HL-60 (cell line): ENCODE measurements around the gene TNFRSF21.

Experiments used
- DNase-seq, 2 experiments: peaks; one replicate each; pipeline ENCODE4 v3.0.0-alpha.2; 2010 to 2020; ENCODE audit warnings: low read depth in 1 of 2, low spot score in 1 of 2
- H3K27ac ChIP-seq: fragments of 250-450 bp; sonication (Bioruptor Pico); replicated peaks from 2 replicates; pipeline ENCODE4 v1.5.1; 2020; ENCODE audit warnings: mild to moderate bottlenecking, moderate library complexity
- H3K27me3 ChIP-seq: fragments of 250-450 bp; sonication (Bioruptor Pico); 2 replicates; pipeline ENCODE4 v1.5.1; 2021; ENCODE audit warnings: mild to moderate bottlenecking, moderate library complexity; ENCODE audit not compliant: insufficient read depth, poor library complexity, severe bottlenecking
- H3K4me3 ChIP-seq: replicated peaks from 2 replicates; pipeline ENCODE4 v1.5.1; 2011; ENCODE audit warnings: mild to moderate bottlenecking, control low read depth, low read length; ENCODE audit not compliant: insufficient read depth
- GABPA ChIP-seq: IDR thresholded peaks from 2 replicates; pipeline ENCODE4 v1.6.1; 2012; ENCODE audit warnings: low read depth
- POLR2AphosphoS5 ChIP-seq: IDR thresholded peaks from 2 replicates; pipeline ENCODE4 v1.6.1; 2012; ENCODE audit warnings: low read depth
- SPI1 ChIP-seq: IDR thresholded peaks from 2 replicates; pipeline ENCODE4 v1.6.1; 2012; ENCODE audit warnings: low read depth, mild to moderate bottlenecking, borderline replicate concordance
- TF ChIP-seq, protein P1 (sequence below): IDR thresholded peaks from one replicate; pipeline ENCODE4 v1.5.1; 2011; ENCODE audit warnings: low read length, control low read depth, inconsistent platforms; ENCODE audit not compliant: insufficient read depth
- TF ChIP-seq, protein P2 (sequence below): IDR thresholded peaks from 2 replicates; pipeline ENCODE4 v1.6.1; 2012; ENCODE audit warnings: low read depth; ENCODE audit not compliant: insufficient replicate concordance

Gene TNFRSF21

DNA sequence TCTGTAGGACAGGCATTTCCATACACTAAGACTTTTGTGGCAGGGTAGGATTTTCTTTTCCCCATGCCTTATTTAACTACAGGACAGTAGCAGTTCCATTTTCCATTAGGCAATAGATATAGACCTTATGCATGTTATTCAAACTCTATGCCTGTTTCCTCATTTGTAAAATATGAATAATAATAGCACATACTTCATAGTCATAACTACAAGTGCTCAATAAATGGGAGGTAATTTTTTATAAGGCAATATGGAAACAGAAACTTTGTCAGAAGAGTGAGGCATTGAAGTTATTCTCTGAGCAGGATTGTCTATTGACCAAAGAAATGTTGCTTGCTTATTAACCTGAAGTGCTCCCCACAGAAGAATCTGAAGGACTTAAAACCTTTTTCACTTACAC lies 41.9 kb upstream of the TNFRSF21 start:
- no peak for TF ChIP-seq POLR2AphosphoS5
- TF ChIP-seq SPI1, result no peak
- TF ChIP-seq GABPA, result no peak
- TF ChIP-seq, protein P1, sequence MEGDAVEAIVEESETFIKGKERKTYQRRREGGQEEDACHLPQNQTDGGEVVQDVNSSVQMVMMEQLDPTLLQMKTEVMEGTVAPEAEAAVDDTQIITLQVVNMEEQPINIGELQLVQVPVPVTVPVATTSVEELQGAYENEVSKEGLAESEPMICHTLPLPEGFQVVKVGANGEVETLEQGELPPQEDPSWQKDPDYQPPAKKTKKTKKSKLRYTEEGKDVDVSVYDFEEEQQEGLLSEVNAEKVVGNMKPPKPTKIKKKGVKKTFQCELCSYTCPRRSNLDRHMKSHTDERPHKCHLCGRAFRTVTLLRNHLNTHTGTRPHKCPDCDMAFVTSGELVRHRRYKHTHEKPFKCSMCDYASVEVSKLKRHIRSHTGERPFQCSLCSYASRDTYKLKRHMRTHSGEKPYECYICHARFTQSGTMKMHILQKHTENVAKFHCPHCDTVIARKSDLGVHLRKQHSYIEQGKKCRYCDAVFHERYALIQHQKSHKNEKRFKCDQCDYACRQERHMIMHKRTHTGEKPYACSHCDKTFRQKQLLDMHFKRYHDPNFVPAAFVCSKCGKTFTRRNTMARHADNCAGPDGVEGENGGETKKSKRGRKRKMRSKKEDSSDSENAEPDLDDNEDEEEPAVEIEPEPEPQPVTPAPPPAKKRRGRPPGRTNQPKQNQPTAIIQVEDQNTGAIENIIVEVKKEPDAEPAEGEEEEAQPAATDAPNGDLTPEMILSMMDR, result no peak
- TF ChIP-seq, protein P2, sequence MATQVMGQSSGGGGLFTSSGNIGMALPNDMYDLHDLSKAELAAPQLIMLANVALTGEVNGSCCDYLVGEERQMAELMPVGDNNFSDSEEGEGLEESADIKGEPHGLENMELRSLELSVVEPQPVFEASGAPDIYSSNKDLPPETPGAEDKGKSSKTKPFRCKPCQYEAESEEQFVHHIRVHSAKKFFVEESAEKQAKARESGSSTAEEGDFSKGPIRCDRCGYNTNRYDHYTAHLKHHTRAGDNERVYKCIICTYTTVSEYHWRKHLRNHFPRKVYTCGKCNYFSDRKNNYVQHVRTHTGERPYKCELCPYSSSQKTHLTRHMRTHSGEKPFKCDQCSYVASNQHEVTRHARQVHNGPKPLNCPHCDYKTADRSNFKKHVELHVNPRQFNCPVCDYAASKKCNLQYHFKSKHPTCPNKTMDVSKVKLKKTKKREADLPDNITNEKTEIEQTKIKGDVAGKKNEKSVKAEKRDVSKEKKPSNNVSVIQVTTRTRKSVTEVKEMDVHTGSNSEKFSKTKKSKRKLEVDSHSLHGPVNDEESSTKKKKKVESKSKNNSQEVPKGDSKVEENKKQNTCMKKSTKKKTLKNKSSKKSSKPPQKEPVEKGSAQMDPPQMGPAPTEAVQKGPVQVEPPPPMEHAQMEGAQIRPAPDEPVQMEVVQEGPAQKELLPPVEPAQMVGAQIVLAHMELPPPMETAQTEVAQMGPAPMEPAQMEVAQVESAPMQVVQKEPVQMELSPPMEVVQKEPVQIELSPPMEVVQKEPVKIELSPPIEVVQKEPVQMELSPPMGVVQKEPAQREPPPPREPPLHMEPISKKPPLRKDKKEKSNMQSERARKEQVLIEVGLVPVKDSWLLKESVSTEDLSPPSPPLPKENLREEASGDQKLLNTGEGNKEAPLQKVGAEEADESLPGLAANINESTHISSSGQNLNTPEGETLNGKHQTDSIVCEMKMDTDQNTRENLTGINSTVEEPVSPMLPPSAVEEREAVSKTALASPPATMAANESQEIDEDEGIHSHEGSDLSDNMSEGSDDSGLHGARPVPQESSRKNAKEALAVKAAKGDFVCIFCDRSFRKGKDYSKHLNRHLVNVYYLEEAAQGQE, result no peak
- Histone ChIP-seq H3K4me3 (no peak overlapping the region), H3K27me3 (no peaks in the 10 kb centered on the region), H3K27ac (no peak overlapping the region)
- no peak for DNase-seq

DNA sequence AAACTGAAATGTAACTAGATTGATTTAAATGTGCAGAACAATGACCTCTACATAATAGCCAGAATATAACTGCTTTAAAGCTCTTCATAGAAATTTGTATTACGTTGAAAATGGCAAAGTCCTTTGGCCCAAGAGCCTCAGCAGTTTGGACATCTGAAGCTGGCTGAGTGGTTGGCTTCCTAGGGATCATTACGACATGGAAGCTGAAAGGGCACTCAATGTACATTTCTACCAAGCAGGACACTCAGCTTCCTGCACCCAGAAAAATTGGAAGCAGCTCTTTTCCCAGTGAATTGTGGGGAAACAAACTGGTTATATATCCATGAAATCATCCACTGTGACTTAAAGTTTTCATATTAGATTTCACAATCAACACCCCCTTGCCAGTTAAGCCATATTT lies 40.2 kb upstream of the TNFRSF21 start:
- Histone ChIP-seq H3K27ac (no peak overlapping the region), H3K27me3 (no peaks in the 10 kb centered on the region), H3K4me3 (no peak overlapping the region)
- TF ChIP-seq, protein P2, result no peak
- TF ChIP-seq, protein P1, result no peak
- no peak for TF ChIP-seq SPI1
- TF ChIP-seq POLR2AphosphoS5, result no peak
- TF ChIP-seq GABPA, result no peak
- no peak for DNase-seq

DNA sequence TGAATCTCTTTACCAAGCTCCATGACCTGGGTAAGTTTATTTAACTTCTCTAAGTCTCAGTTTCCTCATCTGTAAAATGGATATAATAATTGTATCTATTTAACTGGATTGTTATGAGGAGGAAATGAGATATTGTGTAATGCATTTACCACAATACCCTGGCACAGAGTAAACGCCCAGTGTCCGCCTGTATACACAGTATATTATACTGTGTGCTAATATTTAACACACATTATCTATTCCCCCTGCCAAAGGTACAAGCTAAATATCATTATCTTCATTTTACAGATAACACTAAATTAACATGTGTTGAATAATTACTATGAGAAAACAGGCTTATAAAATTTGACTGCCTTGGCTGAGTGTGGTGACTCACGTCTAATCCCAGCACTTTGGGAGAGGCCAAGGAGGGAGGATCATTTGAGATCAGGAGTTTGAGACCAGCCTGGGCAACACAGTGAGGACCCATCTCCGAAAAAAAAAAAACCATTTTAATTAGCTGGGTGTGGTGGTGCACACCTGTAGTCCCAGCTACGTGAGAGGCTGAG lies 38.7 kb upstream of the TNFRSF21 start:
- no peak overlapping the region for H3K27ac ChIP-seq
- DNase-seq, result no peak
- H3K4me3 ChIP-seq, result no peak overlapping the region
- TF ChIP-seq GABPA (no peak), POLR2AphosphoS5 (no peak), SPI1 (no peak)
- TF ChIP-seq, protein P1, result no peak
- TF ChIP-seq, protein P2, result no peak
- no peaks in the 10 kb centered on the region for H3K27me3 ChIP-seq
